ENCODE data around the gene TRIM72.
"Not testable (repeated sequence)": the region's sequence is repeated elsewhere in the genome, so short reads cannot be mapped to it uniquely, and the experiment has no call there.

The TRIM72 gene

GRCh38 chr16:31269973-31270372, 56.1 kb downstream of the TRIM72 start:
- WGBS, 2 donors (ENCODE audit: extremely low coverage in 2 of 2, insufficient read length in 2 of 2, insufficient replicate concordance in 1 of 2): no CpG with 5 or more reads among the region's 3 CpGs
- not testable (repeated sequence) for H3K36me3 ChIP-seq (replicated peaks in 1 of 2; ENCODE audit: control insufficient read depth in 2 of 2, insufficient read depth in 2 of 2, low read length in 2 of 2); H3K9ac ChIP-seq (ENCODE audit: low read depth, low read length, poor library complexity); H2AFZ ChIP-seq (ENCODE audit: low read length); H3K9me3 ChIP-seq (replicated peaks in 1 of 2; ENCODE audit: control insufficient read depth in 2 of 2, insufficient read depth in 1 of 2, low read depth in 1 of 2, low read length in 2 of 2); H2AK5ac ChIP-seq (ENCODE audit: low read depth, low read length); H3K14ac ChIP-seq (ENCODE audit: low read length); H3K27ac ChIP-seq (replicated peaks; ENCODE audit: low read length); H3K18ac ChIP-seq (ENCODE audit: low read length); H2BK120ac ChIP-seq (ENCODE audit: low read depth, low read length); H3K79me1 ChIP-seq (ENCODE audit: low read depth, low read length); H2BK5ac ChIP-seq (ENCODE audit: low read length); H4K8ac ChIP-seq (ENCODE audit: low read depth, low read length); H2BK15ac ChIP-seq (ENCODE audit: low read length); DNase-seq (ENCODE audit: low spot score); H2BK12ac ChIP-seq (ENCODE audit: low read length); H3K4me1 ChIP-seq (ENCODE audit: control insufficient read depth in 2 of 2, insufficient read depth in 1 of 2, low read depth in 1 of 2, low read length in 2 of 2); H3K4me2 ChIP-seq (ENCODE audit: insufficient read depth, low read length, poor library complexity, severe bottlenecking); H3K23ac ChIP-seq (ENCODE audit: low read depth, low read length, poor library complexity); H3K27me3 ChIP-seq (ENCODE audit: control insufficient read depth in 3 of 3, insufficient read depth in 3 of 3, low read depth in 1 of 3, low read length in 3 of 3); H3K4ac ChIP-seq (ENCODE audit: low read length); H4K91ac ChIP-seq (ENCODE audit: low read depth, low read length, poor library complexity); H3K4me3 ChIP-seq (ENCODE audit: low read length in 2 of 2)

GRCh38 chr16:31270795-31271194, 56.9 kb downstream of the TRIM72 start:
- Histone ChIP-seq H3K27ac (replicated peaks; ENCODE audit: low read length) (no peak overlapping the region), H3K4me3 (ENCODE audit: low read length in 2 of 2) (no peak overlapping the region), H3K27me3 (ENCODE audit: control insufficient read depth in 3 of 3, insufficient read depth in 3 of 3, low read depth in 1 of 3, low read length in 3 of 3) (peaks cover 0 to 4% (median 0%) of the 10 kb centered on the region in 3 experiments), H3K4me1 (ENCODE audit: control insufficient read depth in 2 of 2, insufficient read depth in 1 of 2, low read depth in 1 of 2, low read length in 2 of 2) (no peaks in the 10 kb centered on the region), H3K4ac (ENCODE audit: low read length) (no peak overlapping the region), H3K14ac (ENCODE audit: low read length) (no peak overlapping the region), H3K9me3 (replicated peaks in 1 of 2; ENCODE audit: control insufficient read depth in 2 of 2, insufficient read depth in 1 of 2, low read depth in 1 of 2, low read length in 2 of 2) (no peaks in the 10 kb centered on the region), H2BK120ac (ENCODE audit: low read depth, low read length) (no peak overlapping the region), H3K36me3 (replicated peaks in 1 of 2; ENCODE audit: control insufficient read depth in 2 of 2, insufficient read depth in 2 of 2, low read length in 2 of 2) (no peaks in the 10 kb centered on the region), H2AFZ (ENCODE audit: low read length) (no peak overlapping the region), H2BK12ac (ENCODE audit: low read length) (no peak overlapping the region), H4K91ac (ENCODE audit: low read depth, low read length, poor library complexity) (no peak overlapping the region), H4K8ac (ENCODE audit: low read depth, low read length) (no peak overlapping the region), H2BK5ac (ENCODE audit: low read length) (no peak overlapping the region), H2AK5ac (ENCODE audit: low read depth, low read length) (no peak overlapping the region), H3K79me1 (ENCODE audit: low read depth, low read length) (no peaks in the 10 kb centered on the region), H3K9ac (ENCODE audit: low read depth, low read length, poor library complexity) (no peak overlapping the region), H3K4me2 (ENCODE audit: insufficient read depth, low read length, poor library complexity, severe bottlenecking) (no peak overlapping the region), H3K23ac (ENCODE audit: low read depth, low read length, poor library complexity) (no peak overlapping the region), H2BK15ac (ENCODE audit: low read length) (no peak overlapping the region), H3K18ac (ENCODE audit: low read length) (no peak overlapping the region)
- WGBS, 2 donors (ENCODE audit: extremely low coverage in 2 of 2, insufficient read length in 2 of 2, insufficient replicate concordance in 1 of 2): no CpG with 5 or more reads among the region's 5 CpGs
- no peak for DNase-seq (ENCODE audit: low spot score)

DNA sequence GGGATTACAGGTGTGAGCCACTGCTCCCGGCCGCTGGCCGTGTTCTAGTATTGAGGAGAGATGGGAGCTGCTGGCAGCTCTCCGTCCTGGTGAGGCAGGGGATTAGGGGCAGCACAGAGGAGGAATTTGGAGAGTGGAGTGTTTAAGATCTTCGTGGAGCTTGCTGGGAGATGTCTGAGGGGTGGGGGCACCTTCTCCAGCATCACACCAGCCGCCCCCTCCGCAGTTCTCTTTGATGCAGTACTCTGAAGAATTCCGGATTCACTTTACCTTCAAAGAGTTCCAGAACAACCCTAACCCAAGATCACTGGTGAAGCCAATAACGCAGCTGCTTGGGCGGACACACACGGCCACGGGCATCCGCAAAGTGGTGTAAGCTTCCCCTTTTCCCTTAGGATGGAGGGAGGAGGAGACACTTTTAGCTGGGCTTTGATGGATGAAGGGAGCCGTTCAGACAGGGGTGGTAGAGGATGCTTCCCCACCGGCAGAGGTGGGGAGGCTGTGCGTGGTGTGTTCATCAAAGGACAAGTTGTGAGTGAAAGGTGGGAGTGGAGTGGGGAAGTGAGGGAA, 57.8 kb downstream of the TRIM72 start:
- Histone ChIP-seq H3K4ac (ENCODE audit: low read length) (no peak overlapping the region), H3K14ac (ENCODE audit: low read length) (no peak overlapping the region), H2BK5ac (ENCODE audit: low read length) (no peak overlapping the region), H3K18ac (ENCODE audit: low read length) (no peak overlapping the region), H4K91ac (ENCODE audit: low read depth, low read length, poor library complexity) (no peak overlapping the region), H3K36me3 (replicated peaks in 1 of 2; ENCODE audit: control insufficient read depth in 2 of 2, insufficient read depth in 2 of 2, low read length in 2 of 2) (no peaks in the 10 kb centered on the region), H3K4me3 (ENCODE audit: low read length in 2 of 2) (no peak overlapping the region), H3K79me1 (ENCODE audit: low read depth, low read length) (no peaks in the 10 kb centered on the region), H3K9ac (ENCODE audit: low read depth, low read length, poor library complexity) (no peak overlapping the region), H3K4me2 (ENCODE audit: insufficient read depth, low read length, poor library complexity, severe bottlenecking) (no peak overlapping the region), H3K27me3 (ENCODE audit: control insufficient read depth in 3 of 3, insufficient read depth in 3 of 3, low read depth in 1 of 3, low read length in 3 of 3) (peaks cover 0 to 4% (median 0%) of the 10 kb centered on the region in 3 experiments), H3K4me1 (ENCODE audit: control insufficient read depth in 2 of 2, insufficient read depth in 1 of 2, low read depth in 1 of 2, low read length in 2 of 2) (no peaks in the 10 kb centered on the region), H2BK120ac (ENCODE audit: low read depth, low read length) (no peak overlapping the region), H3K9me3 (replicated peaks in 1 of 2; ENCODE audit: control insufficient read depth in 2 of 2, insufficient read depth in 1 of 2, low read depth in 1 of 2, low read length in 2 of 2) (no peaks in the 10 kb centered on the region), H2AFZ (ENCODE audit: low read length) (no peak overlapping the region), H2AK5ac (ENCODE audit: low read depth, low read length) (no peak overlapping the region), H3K27ac (replicated peaks; ENCODE audit: low read length) (no peak overlapping the region), H3K23ac (ENCODE audit: low read depth, low read length, poor library complexity) (no peak overlapping the region), H2BK15ac (ENCODE audit: low read length) (no peak overlapping the region), H4K8ac (ENCODE audit: low read depth, low read length) (no peak overlapping the region), H2BK12ac (ENCODE audit: low read length) (no peak overlapping the region)
- no peak for DNase-seq (ENCODE audit: low spot score)
- no CpG with 5 or more reads among the region's 16 CpGs for WGBS, 2 donors (ENCODE audit: extremely low coverage in 2 of 2, insufficient read length in 2 of 2, insufficient replicate concordance in 1 of 2)

DNA sequence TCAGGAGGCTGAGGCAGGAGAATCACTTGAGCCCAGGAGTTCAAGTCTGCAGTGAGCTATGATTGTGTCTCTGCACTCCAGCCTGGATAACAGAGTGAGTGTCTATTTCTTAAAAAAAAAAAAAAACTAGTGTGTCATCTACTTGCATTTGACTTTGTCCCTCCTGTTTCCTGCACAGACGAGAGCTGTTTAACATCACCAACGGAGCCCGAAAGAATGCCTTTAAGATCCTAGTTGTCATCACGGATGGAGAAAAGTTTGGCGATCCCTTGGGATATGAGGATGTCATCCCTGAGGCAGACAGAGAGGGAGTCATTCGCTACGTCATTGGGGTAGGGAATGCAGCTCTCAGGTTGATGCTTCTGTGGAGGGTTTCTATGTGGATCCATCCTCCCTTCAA, 59.3 kb downstream of the TRIM72 start:
- no peak overlapping the region for H3K9ac ChIP-seq (ENCODE audit: low read depth, low read length, poor library complexity)
- no peak overlapping the region for H2BK120ac ChIP-seq (ENCODE audit: low read depth, low read length)
- no peak overlapping the region for H2AK5ac ChIP-seq (ENCODE audit: low read depth, low read length)
- peaks cover 1% of the 10 kb centered on the region for H3K79me1 ChIP-seq (ENCODE audit: low read depth, low read length)
- H4K8ac ChIP-seq (ENCODE audit: low read depth, low read length): no peak overlapping the region
- H2BK5ac ChIP-seq (ENCODE audit: low read length): no peak overlapping the region
- H3K4me3 ChIP-seq (ENCODE audit: low read length in 2 of 2): no peak overlapping the region
- H3K4me2 ChIP-seq (ENCODE audit: insufficient read depth, low read length, poor library complexity, severe bottlenecking): no peak overlapping the region
- no peak overlapping the region for H3K23ac ChIP-seq (ENCODE audit: low read depth, low read length, poor library complexity)
- DNase-seq (ENCODE audit: low spot score): no peak
- H2BK12ac ChIP-seq (ENCODE audit: low read length): no peak overlapping the region
- H3K36me3 ChIP-seq (replicated peaks in 1 of 2; ENCODE audit: control insufficient read depth in 2 of 2, insufficient read depth in 2 of 2, low read length in 2 of 2): no peaks in the 10 kb centered on the region
- no peaks in the 10 kb centered on the region for H3K9me3 ChIP-seq (replicated peaks in 1 of 2; ENCODE audit: control insufficient read depth in 2 of 2, insufficient read depth in 1 of 2, low read depth in 1 of 2, low read length in 2 of 2)
- H4K91ac ChIP-seq (ENCODE audit: low read depth, low read length, poor library complexity): no peak overlapping the region
- no peak overlapping the region for H3K18ac ChIP-seq (ENCODE audit: low read length)
- no peak overlapping the region for H3K27ac ChIP-seq (replicated peaks; ENCODE audit: low read length)
- no CpG with 5 or more reads among the region's 7 CpGs for WGBS, 2 donors (ENCODE audit: extremely low coverage in 2 of 2, insufficient read length in 2 of 2, insufficient replicate concordance in 1 of 2)
- no peak overlapping the region for H3K4ac ChIP-seq (ENCODE audit: low read length)
- no peak overlapping the region for H3K14ac ChIP-seq (ENCODE audit: low read length)
- no peaks in the 10 kb centered on the region for H3K4me1 ChIP-seq (ENCODE audit: control insufficient read depth in 2 of 2, insufficient read depth in 1 of 2, low read depth in 1 of 2, low read length in 2 of 2)
- no peak overlapping the region for H2BK15ac ChIP-seq (ENCODE audit: low read length)
- H3K27me3 ChIP-seq (ENCODE audit: control insufficient read depth in 3 of 3, insufficient read depth in 3 of 3, low read depth in 1 of 3, low read length in 3 of 3): no peaks in the 10 kb centered on the region
- H2AFZ ChIP-seq (ENCODE audit: low read length): no peak overlapping the region
